Esophagus muscularis mucosa (tissue), 3 donors: ENCODE data around the gene MYH15.

Experiments used
- CTCF ChIP-seq, 3 experiments: fragments of 200-600 bp in 2 of 3; fragments of 450-650 bp in 1 of 3; sonication (generic) in 2 of 3; IDR thresholded peaks; one replicate each; pipeline ENCODE4 v1.5.1; 2017 to 2019; ENCODE audit warnings: antibody characterized with exemption in 3 of 3, mild to moderate bottlenecking in 2 of 3, moderate library complexity in 1 of 3
- POLR2A ChIP-seq: fragments of 450-650 bp; IDR thresholded peaks from one replicate; pipeline ENCODE4 v1.6.1; 2017; ENCODE audit warnings: antibody characterized with exemption, moderate library complexity, mild to moderate bottlenecking, low read depth

GRCh38 chr3:108488631-108489030 is 21.8 kb downstream of the MYH15 start:
- no peak for TF ChIP-seq POLR2A
- TF ChIP-seq CTCF (IDR thresholded peaks at IDR 0.05) = no peak
